ENCODE results near the gene KCNT1.

The KCNT1 gene

DNA sequence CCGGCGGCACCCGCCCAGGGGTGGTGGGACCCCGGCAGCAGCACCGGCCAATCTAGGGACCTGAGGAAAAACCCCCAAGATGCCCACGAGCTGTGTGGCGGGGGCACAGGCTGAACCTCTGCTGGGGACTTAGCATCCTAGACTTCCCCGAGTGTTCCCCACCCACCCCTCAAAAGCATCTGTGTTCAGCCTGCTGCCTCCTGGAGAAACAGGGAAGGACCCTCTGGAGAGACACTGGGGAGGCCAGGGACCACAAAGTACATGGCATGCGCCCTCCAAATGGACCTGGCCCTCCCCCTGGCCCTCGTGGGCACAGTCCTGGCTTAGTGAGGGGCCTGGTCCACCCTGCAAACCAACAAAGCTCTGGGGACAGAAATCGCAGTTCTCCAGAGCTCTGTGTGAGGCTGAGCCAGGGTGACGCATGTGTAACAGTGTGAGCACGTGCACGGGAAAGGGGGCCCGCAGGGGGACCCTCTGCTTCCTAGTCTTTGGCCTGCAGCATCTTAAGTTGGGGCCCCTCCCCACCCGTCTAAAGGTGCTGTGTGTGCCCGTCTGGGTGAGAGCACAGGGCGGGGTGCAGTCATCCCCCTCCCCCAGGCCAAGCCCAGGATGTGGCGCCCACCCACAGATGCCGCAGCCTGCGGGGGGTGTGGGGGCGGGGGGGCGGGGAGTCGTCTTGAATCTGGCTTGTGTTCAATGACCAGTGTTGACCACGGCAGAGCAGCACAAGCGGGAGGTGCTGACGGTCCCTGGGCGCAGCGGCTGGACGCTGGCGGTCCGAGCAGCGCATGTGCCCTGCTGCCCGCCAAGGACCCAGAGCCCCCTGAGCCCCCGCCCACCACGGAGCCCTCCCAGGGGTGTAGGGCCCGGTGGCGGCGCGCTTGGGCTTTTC lies 672 bp upstream of the KCNT1 start:
- DNase-seq: no peak

DNA sequence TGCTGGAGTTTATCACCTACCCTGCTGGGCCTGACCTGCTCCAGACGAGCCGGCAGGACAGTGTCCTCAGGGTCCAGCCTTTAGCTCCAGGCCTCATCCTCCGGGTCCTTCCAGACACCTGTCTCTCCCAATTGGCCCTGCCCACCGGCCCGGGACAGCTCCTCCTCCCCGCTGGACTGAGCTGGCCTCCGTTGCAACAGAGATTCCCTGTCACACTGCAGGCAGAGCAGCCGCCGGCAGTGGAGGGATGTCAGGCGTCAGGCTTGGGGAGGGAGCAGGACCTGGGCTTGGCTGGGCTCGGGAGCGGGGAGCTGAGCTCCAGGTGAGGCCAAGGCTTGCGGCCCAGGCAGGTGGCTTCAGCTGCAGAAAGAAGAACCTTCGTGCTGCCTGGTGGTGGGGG lies 1.7 kb downstream of the KCNT1 start:
- DNase-seq: no peak

DNA sequence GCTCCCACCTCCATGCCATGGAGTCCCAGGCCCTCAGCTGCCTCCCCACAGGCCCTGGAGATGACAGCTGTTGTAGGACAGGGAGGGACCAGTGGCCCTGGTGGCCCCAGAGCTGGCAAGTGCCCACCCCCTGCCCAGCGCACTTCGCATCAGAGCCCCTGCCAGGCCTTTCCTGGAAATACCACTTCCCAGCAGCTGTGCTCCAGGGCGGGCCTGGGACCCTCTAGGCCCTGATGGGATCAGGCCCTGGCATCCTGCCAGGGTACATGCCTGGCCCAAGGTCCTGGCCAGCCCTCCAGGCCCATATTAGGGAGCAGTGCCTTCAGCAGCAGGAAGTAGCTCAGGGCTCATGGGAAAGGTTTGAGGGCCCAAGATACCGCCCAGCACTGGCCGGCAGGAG lies 2.5 kb downstream of the KCNT1 start:
- DNase-seq: no peak

DNA sequence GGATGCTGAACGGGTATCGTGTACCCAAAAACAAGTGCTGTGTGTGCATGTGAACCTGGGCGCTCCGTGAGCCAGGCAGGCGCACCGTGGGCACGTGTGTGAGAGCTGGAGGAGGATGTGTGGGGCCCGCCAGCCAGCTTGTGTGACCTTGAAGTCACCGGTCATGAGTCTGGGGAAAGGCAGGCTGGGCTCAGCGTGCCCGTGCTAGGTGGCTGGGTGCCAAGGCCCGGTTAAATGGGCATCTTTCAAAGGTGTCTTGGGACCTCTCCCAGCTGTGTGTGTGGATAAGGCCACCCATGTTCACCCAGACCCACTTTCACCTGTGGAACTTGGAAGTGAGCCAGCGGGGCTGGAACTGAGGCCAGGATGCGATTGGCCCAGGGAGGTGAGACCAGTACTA lies 3.4 kb downstream of the KCNT1 start:
- DNase-seq: no peak

DNA sequence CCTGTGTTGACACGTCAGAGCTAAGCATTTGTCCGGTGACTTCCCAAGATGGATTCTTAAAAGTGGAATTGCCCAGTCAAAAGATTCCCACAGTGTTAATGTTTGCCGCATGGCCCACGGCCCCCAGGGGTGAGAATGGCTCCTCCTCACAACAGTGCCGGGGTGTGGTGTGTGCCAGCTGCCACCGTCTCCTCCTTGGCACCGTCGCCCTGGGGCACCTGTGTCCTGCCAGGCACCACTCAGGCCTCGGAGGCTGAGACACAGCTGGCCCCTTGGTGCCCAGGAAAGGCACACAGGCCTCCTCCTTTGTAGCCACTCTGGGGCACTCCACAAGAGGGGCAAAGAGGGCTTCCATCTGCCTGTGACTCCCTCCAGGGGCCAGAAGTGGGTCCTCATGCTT lies 4.3 kb downstream of the KCNT1 start:
- DNase-seq: no peak

DNA sequence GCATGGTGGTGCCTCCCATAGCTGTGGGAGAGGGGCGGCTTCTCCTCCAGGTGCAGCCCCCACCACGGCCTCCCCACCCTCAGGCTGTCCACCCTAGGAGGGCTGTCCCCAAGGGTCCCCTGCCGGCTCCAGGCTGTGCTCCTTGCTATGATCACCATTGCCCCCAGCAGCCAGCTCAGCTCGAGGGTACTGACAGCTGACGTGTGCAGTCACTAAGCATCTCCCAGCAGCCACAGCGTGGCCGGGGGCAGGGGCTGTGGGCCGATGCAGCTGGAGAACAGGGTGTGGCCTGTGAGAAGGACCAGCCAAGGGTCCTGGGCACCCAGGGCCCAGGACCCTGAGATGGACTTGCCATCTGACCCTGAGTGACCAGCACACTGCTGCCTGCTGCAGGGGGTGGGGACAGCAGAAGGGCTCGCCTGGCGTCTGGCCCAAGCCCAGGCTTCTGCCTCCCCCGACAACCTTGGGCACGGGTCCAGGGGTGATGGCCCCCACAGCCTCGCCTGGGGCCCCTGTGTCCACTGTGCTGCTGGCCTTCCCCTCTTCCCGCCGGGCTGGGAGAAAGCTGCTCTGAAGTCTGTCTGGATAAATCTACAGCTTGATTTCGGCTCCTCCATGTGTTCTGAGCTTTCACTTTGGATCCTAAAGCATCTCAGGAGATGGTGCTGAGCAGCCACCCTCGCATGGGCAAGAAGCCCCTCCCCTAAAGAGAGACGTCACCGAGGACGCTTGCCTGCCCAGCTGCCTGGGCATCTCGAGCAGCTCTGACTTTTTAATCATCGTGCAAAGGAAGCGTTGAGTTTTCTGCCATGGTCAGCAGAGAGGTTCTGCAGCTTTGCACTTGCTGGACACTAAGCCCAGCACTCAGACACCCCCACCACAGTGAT lies 5.5 kb downstream of the KCNT1 start:
- no peak for DNase-seq

DNA sequence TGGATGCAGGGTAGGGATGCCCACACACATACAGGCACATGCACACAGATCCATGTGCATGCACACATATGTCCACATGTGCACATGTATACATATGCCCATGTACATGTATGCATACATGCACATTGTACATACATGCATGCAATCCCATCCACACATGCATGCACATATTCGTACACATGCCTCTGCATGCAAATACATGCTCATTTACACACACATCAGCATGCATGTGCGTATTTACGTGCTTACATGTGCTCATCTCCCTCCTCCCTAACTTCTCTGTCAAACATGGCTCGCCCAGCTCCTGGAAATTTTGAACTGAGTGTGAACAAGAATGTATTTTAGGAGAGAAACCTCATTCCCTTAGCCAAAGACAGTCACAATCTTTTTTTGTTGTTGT lies 6.2 kb downstream of the KCNT1 start:
- no peak for DNase-seq

DNA sequence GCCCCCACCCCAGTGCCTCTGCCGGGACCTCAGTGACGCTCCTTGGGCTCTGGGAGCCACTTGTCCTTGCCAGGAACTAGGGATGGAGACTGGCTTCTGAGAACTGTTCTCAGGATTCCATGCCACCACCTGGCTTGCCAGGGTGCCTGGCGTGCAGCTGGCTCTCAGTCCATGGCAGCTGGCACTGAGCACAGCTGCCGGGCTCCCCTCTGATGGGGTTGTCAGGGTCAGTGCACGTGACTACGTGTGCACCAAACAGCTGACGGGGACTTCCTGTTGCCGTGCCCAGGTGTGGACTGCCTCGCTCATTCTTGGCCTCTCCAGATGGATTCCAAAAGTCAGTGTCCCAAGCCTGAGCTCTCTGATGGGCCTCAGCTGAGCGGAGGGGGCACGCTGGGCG lies 9.4 kb downstream of the KCNT1 start:
- no peak for DNase-seq

DNA sequence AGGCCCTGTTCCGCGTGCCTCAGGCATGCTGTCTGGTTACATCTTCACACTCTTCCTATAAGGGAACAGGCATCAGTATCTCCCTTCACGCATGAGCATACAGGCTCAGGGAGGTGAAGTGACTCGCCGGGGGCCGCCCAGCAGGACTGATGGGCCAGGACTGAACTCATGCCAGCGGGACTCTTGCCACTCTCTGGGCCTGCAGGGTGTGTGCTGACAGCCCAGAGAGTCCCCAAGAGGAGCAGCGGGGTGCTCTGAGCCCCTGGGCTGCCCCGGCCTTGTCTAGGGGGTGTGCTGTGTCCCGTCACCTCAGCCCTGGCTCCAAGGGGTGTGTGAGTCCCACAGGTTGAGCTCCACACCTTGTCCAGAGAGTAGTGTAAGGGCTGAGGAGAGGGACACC lies 9.9 kb downstream of the KCNT1 start:
- no peak for DNase-seq

DNA sequence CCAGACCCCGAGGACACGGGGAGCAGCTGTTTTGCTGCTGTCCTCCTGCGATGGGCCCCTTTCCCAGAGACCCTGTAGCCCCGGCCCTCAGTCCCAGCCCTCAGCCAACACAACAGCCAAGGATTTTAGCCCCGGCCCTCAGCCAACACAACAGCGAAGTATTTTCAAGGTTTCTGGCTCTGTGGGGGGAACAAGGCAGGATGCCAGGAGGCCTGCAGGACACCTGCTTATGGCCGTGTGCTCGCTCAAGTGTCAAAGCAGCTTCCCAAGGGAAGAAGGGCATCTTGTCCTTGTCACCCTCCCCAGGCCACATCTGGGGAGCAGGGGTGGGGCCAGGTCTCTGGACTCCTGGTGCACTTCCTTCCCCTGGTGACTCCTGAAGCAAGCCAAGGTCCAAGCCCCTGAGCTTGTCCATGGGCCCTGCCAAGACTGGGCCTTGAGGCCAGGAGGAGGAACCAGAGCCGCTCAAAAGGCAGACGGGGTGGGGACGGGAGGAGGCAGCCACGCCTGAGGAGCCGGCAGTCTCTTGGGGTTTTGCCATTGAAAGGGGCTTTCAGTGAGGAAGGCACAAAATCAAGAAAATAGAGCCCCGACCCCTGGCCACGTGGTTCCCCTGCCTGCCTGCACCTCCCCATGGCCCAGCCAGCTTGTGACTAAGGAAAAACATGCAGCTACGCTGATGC lies 10.8 kb downstream of the KCNT1 start:
- DNase-seq: no peak

DNA sequence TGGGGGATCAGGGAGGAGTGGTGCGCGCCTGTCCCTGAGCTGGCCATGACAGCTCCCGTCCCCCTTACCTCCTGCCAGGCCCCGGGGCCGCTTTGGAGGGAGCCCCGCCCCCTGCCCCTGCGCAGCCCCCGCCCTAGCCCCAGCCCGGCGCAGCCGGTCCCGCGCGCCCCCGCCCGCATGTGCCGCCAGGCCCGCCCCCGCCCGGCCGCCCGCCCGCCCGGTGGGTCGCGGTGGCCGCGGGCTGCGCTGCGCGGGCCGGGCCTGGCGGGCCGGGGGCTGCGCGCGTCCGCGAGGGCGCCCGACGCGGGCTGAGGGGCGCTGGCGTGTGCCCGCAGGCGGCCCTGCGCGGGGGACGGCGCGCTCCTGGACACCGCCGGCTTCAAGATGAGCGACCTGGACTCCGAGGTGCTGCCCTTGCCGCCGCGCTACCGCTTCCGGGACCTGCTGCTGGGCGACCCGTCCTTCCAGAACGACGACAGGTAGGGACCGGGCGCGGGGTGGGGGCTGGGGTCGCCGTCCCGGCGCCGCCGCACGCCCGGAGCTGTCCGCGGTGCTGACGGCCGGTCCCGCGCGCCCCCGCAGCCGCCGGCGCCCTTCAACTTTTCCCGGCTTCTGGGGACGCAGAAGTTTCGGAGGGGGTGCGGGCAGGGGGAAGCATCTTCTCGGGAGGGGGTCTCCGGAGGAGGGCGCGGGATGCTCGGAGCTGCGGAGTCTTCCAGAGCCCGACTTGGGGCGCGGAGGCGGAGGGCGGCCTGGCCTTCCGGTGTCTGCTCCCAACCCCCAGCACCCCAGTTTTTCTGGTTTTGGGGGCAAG lies 12.5 kb downstream of the KCNT1 start:
- no peak for DNase-seq

DNA sequence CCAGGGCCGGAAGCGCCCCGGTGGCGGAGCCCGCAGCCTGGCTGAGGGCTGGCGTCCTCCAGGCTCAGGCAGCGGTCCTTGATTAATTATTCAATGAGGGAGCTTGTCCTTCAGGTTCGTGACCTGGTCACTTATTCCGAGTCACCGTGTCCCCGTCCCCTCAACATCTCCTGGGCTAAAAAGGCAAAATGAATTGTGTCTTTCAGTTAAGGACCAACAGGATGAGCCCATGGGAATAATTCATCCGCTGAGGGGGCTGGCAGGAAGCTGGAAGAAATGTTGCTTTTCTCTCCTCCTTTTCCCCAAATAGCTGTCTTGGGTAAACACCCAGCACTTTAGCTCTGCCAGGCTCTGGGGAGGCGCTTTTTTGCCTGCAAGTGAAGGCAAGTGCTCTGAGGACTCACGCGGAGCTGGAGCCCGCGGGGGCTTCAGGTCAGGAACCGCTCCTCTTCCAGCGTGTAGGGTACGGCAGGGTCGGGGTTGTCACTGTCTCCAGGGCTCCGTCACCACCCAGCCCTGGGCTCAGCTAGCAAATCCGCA lies 13.1 kb downstream of the KCNT1 start:
- no peak for DNase-seq

DNA sequence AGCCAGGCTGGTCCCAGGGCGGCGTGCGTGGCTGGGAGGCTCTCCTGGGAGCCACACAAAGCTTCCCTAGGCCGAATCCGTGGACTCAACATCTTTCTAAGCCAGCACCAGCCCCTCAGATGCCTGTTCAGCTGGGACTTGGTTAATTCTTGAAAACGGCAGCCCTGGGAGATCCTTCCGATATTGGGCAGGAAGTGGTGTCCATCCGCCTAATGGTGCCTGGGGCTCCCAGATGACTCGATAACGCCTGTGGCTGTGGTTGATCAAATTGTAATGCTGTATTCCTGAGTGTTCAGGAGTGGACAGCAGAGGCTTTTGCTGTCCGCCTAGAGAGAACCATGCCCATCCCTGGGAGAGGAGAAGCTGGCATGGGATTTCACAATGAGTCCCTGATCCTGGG lies 14.1 kb downstream of the KCNT1 start:
- DNase-seq: no peak

DNA sequence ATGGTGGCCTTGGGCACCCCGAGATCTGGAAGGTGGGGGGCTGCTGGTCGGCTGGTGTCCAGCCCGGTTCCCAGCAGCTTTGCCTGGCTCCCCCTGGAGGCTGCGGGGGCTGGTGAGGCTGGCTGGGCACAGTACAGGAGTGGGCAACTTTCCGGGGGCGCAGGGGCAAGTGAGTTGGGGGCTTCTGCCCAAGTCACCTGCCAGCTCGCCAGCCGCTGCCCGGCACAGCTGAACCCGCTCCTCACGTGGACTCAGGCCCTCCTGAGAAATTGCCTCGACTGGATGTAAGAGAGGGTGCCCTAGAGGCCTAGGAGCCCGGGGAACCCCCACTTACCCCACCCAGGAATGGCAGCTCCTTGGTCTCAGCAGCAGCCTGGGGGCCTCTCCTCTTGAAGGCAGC lies 15.4 kb downstream of the KCNT1 start:
- no peak for DNase-seq

DNA sequence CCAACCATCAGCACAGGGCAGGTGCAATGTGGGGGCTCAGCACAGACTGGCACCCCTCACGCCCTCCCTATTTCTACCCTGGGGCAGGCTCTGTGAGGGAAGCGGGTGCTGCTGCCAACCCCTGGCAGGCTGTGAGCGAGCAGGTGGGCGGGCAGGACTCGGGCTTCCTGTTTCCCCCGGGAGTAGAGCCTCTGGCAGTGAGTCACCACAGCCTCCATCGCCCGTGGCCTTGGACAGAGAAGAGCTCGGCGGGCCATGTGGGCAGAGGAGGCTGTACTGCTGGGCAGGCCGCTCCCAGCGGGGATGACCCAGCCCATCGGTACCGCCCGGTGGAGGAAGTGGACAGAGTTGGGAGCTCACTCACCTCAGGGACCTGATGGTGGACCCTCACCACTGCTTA lies 16.6 kb downstream of the KCNT1 start:
- no peak for DNase-seq

DNA sequence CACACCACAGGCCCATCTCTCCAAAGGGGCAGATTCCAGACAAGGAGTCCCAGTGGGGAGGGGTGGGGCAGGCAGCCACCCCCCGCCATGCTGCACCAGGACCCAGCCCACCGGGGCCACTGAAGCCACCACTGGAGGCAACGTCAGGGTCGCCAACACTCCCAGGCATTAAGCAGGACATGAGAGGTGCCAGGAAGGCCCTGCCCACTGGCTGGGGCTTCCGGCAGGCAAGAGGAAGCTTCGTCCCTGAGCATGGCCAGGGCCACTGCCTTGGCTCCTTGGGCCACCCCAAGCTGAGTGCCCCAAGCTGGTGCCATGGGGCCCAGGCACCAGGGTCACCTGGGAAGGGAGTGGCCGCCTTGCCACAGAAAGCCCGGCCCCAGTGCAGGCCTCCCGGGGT lies 17.5 kb downstream of the KCNT1 start:
- DNase-seq: no peak

DNA sequence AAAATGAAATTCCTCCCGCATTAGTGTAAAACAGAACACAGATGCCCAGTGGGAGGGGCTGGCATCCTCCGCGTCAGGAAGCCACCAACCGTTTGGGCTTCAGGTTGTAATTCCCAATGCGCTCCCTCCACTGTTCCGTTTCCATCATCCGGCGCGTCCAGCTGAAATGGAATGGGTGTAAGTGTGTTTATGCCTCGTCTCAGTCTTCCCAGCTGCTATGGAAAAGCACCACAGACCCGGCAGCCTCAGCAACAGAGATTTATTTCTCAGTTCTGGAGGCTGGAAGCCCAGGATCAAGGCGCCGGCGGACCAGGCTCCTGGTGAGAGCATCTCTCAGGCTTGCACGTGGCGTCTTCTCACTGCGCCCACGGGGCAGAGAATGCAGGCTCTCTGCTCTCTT lies 20.4 kb downstream of the KCNT1 start:
- DNase-seq: no peak

DNA sequence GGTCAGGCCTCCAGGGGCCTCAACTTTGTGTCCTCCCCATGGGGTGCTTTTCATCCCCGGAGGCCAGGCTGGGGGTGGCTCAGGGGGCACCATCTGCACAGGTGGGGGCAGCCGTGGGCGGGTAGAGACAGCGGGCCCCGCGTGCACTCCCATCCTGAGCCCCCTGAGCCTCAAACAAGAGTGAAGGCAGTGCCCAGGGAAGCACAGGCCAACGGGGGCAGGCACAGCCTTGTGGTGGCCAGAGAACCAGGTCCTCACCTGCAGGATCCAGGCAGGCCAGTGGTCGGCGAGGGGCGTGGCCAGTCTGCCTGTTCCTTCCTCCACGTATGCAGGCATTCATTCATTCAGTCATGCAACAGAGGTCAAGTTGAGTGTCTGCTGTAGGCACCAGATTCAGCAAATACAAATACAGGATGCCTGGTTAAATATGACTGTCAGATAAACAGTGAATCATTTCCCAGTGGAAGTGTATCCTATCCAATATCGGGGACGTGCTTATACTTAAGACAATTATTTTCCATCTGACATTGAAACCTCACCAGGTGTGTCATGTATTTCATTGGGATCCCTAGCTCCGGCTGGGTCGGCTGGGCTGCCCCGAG lies 22.3 kb downstream of the KCNT1 start:
- no peak for DNase-seq

DNA sequence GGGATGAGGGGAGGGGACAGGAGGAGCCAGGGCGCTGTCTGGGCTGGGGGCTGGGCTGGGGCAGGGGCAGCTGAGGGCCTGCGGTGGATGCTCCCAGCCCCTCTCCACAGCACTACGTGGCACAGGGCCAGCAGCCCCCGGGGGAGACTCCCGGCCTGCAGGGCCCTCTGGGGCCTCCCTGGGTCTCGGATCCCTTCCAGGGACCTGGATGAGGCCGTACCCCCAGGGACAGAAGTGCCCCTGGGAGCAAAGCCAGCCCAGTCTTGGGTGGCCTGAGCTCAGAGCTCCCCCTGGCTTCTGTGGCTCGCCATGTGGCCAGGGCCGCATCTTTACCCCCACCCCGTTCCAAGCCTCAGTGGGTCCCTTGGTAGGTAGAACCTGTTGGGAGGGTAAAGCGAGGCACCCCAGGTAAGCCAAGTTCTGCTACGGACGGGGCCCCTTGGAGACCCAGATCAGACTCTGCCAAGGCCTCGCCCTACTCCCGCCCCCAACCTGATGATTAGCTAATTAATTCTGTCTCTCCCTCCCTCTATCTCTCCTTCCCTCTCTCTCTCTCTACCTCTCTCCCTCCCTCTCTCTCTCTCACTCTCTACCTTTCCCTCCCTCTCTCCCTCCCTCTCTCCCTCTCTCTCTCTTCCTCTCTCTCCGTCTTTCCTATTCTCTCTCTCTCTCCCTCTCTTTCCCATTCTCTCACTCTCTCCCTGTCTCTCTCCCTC lies 24.3 kb downstream of the KCNT1 start:
- DNase-seq: no peak

DNA sequence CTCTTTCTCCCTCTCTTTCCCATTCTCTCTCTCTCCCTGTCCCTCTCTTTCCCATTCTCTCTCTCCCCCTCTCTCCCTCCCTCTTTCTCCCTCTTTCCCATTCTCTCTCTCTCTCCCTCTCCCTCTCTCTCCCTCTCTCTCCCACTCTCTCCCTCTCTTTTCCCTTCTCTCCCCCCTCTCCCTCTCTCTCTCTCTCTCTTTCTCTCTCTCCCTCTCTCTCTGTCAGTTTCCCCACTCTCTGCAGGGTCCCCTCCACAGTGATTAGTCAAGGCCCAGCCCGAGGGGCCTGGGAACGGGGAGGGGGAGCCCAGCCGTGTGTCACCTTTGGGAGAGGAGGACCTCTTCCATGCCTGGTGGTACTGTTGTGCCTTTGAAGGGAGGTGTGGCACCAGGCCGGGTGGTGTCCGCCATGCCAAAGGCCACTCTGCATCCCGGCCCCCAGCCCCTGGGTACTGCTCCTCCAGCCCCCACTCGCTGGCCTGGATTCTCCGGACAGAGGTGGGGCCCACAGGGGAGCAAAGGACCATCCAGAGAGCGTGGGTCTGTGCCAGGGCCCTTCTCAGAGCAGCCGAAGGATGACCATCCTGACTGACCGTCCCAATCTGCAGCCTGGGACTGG lies 25.4 kb downstream of the KCNT1 start:
- DNase-seq: no peak
